ENCODE results near the gene FAM3D.
"Not testable (repeated sequence)": the region's sequence is repeated elsewhere in the genome, so short reads cannot be mapped to it uniquely, and the experiment has no call there.

DNA sequence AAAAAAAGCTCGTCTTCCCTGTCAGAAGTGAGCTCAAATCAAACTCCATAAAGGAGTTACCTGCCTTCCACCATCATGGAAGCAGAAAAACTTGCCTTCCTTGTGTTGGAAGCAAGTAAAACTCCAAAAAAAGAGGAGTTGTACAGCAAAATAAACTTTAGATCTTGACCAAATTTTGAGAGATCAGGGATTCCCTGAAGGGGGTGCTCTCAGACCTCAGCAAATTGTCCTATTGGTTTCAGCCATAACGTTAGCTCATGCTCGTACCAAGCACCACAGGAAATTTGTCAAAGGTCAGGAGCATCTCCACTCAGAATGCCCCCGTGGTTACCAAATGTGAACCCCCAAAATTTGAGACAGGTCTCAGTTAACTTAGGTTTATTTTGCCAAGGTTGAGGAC lies 28.7 kb upstream of the FAM3D start:
- TF ChIP-seq, protein P1, sequence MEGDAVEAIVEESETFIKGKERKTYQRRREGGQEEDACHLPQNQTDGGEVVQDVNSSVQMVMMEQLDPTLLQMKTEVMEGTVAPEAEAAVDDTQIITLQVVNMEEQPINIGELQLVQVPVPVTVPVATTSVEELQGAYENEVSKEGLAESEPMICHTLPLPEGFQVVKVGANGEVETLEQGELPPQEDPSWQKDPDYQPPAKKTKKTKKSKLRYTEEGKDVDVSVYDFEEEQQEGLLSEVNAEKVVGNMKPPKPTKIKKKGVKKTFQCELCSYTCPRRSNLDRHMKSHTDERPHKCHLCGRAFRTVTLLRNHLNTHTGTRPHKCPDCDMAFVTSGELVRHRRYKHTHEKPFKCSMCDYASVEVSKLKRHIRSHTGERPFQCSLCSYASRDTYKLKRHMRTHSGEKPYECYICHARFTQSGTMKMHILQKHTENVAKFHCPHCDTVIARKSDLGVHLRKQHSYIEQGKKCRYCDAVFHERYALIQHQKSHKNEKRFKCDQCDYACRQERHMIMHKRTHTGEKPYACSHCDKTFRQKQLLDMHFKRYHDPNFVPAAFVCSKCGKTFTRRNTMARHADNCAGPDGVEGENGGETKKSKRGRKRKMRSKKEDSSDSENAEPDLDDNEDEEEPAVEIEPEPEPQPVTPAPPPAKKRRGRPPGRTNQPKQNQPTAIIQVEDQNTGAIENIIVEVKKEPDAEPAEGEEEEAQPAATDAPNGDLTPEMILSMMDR (IDR thresholded peaks at IDR 0.05), result not testable (repeated sequence)
- TF ChIP-seq POLR2AphosphoS5, POLR2A (IDR thresholded peaks at IDR 0.05): not testable (repeated sequence)
